Measurements from ENCODE around the gene MLPH. TPM values are rescaled to one million over a fixed set of nuclear protein-coding genes. Genes with fewer than 3 reads are reported as not detected.

Gene MLPH
- polyA plus RNA-seq, 1 experiment: 15.6 TPM

- H3K4me3 ChIP-seq (ENCODE audit: low read depth, low read length): no peak overlapping the region
- H3K27ac ChIP-seq (ENCODE audit: low read depth, low read length): no peak overlapping the region
- POLR2A ChIA-PET: no interaction called here
- H3K27me3 ChIP-seq (ENCODE audit: control insufficient read depth, insufficient read depth, low read length): no peaks in the 10 kb centered on the region
- CTCF ChIA-PET: interaction anchor here (0.5 to 6.5 kb wide), 5 partner anchors 14 to 75 kb away, joined by 3 to 67 read pairs (median 7); no protein-coding TSS in a partner anchor
- TF ChIP-seq, protein P1, sequence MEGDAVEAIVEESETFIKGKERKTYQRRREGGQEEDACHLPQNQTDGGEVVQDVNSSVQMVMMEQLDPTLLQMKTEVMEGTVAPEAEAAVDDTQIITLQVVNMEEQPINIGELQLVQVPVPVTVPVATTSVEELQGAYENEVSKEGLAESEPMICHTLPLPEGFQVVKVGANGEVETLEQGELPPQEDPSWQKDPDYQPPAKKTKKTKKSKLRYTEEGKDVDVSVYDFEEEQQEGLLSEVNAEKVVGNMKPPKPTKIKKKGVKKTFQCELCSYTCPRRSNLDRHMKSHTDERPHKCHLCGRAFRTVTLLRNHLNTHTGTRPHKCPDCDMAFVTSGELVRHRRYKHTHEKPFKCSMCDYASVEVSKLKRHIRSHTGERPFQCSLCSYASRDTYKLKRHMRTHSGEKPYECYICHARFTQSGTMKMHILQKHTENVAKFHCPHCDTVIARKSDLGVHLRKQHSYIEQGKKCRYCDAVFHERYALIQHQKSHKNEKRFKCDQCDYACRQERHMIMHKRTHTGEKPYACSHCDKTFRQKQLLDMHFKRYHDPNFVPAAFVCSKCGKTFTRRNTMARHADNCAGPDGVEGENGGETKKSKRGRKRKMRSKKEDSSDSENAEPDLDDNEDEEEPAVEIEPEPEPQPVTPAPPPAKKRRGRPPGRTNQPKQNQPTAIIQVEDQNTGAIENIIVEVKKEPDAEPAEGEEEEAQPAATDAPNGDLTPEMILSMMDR (IDR thresholded peaks at IDR 0.05; ENCODE audit: low read depth, low read length): no peak
- no peaks in the 10 kb centered on the region; the same call in none of the 2 replicates for H3K9me3 ChIP-seq (ENCODE audit: control insufficient read depth, insufficient read depth, low read length)
- no peak for DNase-seq (ENCODE audit: low read depth, low spot score)
Observed at GRCh38 chr2:237497009-237497837, 10.2 kb downstream of the MLPH start.

DNA sequence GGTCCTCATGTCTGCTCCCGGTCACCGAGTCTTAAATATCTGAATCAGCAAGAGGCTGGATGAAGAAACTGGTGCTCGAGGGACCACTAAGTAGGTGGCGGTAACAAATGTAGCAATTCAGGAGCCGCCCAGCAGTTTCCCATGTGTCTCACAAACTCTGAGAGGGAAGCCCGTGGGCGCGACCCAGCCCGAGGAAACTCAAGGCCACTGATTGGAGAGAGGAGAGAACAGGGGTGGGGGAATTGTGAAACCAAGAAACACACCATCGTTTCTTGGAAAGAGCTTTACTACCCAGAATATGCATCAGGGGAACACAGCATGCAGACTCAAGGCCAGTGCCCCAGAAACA, 10.8 kb downstream of the MLPH start:
- ChIA-PET CTCF (interaction anchor here (0.5 to 6.5 kb wide), 5 partner anchors 15 to 76 kb away, joined by 3 to 67 read pairs (median 7); no protein-coding TSS in a partner anchor), POLR2A (no interaction called here)
- DNase-seq (ENCODE audit: low read depth, low spot score): no peak
- TF ChIP-seq, protein P1 (IDR thresholded peaks at IDR 0.05; ENCODE audit: low read depth, low read length): no peak
- Histone ChIP-seq H3K4me3 (ENCODE audit: low read depth, low read length) (no peak overlapping the region), H3K27me3 (ENCODE audit: control insufficient read depth, insufficient read depth, low read length) (no peaks in the 10 kb centered on the region), H3K9me3 (ENCODE audit: control insufficient read depth, insufficient read depth, low read length) (no peaks in the 10 kb centered on the region; the same call in none of the 2 replicates), H3K27ac (ENCODE audit: low read depth, low read length) (no peak overlapping the region)

GRCh38 chr2:237498341-237498740, 11.3 kb downstream of the MLPH start:
- no peaks in the 10 kb centered on the region for H3K27me3 ChIP-seq (ENCODE audit: control insufficient read depth, insufficient read depth, low read length)
- no peaks in the 10 kb centered on the region; the same call in 1 of the 2 replicates for H3K9me3 ChIP-seq (ENCODE audit: control insufficient read depth, insufficient read depth, low read length)
- ChIA-PET POLR2A (no interaction called here), CTCF (interaction anchor here (1.1 to 6.5 kb wide), 4 partner anchors 14 to 74 kb away, joined by 3 to 67 read pairs (median 8); no protein-coding TSS in a partner anchor)
- DNase-seq (ENCODE audit: low read depth, low spot score): no peak
- H3K4me3 ChIP-seq (ENCODE audit: low read depth, low read length): no peak overlapping the region
- H3K27ac ChIP-seq (ENCODE audit: low read depth, low read length): no peak overlapping the region
- TF ChIP-seq, protein P1 (IDR thresholded peaks at IDR 0.05; ENCODE audit: low read depth, low read length): no peak

DNA sequence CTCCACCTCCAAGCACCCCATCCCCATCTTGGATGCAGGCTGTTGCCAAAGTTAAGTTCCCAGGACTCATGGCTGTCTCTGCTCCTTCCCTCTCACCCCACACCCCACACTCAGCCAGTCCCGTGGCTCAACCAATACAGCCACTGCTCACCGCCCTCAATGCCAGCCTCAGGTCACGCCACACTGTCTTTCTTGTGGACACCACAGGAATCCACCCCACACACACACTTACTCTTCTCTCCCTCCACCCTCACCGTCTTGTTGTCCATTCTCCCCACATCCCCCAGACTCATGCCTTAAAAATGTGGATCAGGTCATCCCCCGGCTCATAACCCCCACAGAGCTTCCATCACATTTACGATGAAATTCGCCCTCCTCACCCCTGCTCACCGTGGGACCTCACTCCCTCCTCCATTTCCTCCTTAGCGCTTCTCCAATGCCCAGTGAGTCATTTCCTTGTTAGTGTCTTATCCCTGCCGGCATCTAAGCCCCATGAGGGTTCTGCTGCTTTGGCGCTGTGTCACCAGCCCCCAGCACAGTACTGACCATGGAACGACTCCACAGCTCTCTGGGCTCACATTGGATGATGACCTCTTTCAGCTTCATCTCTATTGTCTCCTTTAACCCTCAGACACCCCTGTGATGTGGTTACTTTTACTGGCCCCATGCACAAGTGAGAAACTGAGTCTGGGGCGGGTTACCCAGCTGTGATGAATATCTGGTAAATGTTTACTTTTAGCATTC, 13.8 kb downstream of the MLPH start:
- ChIA-PET POLR2A (interaction anchor here (0.6 to 2.1 kb wide), 11 partner anchors 9 to 169 kb away, joined by 3 to 10 read pairs (median 4); partner anchors contain the start of gene COL6A3), CTCF (interaction anchor here (0.9 to 6.5 kb wide), 5 partner anchors 9 to 79 kb away, joined by 3 to 67 read pairs (median 11); no protein-coding TSS in a partner anchor)
- Histone ChIP-seq H3K27ac (ENCODE audit: low read depth, low read length) (peak overlapping the region; percentile 96), H3K4me3 (ENCODE audit: low read depth, low read length) (peak overlapping the region; percentile 18), H3K9me3 (ENCODE audit: control insufficient read depth, insufficient read depth, low read length) (no peaks in the 10 kb centered on the region), H3K27me3 (ENCODE audit: control insufficient read depth, insufficient read depth, low read length) (no peaks in the 10 kb centered on the region)
- TF ChIP-seq, protein P1 (IDR thresholded peaks at IDR 0.05; ENCODE audit: low read depth, low read length): no peak
- peak; percentile 97 for DNase-seq (ENCODE audit: low read depth, low spot score)

All from AG04450 (cell line).